Pericardium fibroblast (primary cell): ENCODE results near the gene HIPK1. TPM values are rescaled to one million over a fixed set of nuclear protein-coding genes. Genes with fewer than 3 reads are reported as not detected.

Source experiments
- total RNA-seq: library from RNA; depleted of rRNA; stranded (reverse); fragments of >200 nt; gene quantifications from 2 replicates; pipeline ENCODE4 v1.2.3, GENCODE V29; 2015

The HIPK1 gene
- total RNA-seq: 14.5 and 17.7 TPM in 2 replicates

GRCh38 chr1:113928941-113929749, at the start of gene HIPK1:
Gene HIPK1, plus strand, starts transcription at chr1:113929324.

DNA sequence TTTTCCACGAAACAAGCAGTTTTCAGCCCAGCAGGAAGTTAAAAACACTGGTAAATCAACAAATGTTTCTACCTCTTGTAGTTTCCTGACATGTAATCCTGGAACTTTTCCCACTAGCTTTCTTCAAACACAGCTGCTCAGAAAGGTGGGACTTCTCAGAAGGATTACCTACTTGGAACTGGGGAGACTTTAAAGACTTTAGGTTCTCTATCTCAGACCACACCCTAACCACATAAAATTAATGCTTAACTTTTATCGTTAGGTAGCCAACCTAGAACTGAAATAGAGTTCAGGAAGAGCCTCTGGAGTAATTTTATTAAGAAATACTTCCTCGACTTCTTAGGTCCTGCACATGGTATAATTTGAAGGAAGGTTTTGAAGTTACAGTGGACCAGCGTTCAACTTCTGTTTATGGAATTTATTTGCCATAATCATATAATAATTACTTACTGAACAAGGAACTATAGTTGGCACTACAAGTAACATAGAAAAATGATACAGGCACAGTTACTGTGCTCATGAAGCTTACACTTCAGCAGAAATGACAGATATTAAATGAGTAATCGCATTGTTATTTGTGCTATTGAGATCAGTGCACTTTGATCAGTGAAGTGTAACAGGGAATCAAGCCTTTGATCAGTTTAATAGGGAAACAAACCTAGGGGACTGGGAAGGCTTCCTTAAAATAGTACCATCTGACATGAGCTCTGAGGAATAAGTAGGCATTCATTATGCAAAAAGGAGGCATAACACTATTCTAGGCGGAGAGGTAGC, 41.5 kb upstream of the HIPK1 start, which contains the start of gene BCL2L15:
BCL2L15 (minus strand) TSS at position 180 of the 774 bp plus-strand sequence. CDS start 206 bp downstream, outside the sequence.

GRCh38 chr1:113904674-113905434, 24.3 kb upstream of the HIPK1 start, which contains the start of the genes AP4B1 and DCLRE1B:
Gene AP4B1, minus strand, starts transcription at chr1:113904799. Its CDS starts 82 bp downstream, at chr1:113904717.
Gene DCLRE1B, plus strand, starts transcription at chr1:113905326. Its CDS starts 261 bp downstream, at chr1:113905587.

GRCh38 chr1:113978863-113979702, 50.0 kb downstream of the HIPK1 start, which contains the start of gene OLFML3:
Gene OLFML3, plus strand, starts transcription at chr1:113979474. Its CDS starts 43 bp downstream, at chr1:113979517.

Other genes with a start within 250 kb of the HIPK1 start
- 13.1 and 25.4 TPM in 2 replicates for gene PHTF1, start 169.8 kb upstream of the HIPK1 start, total RNA-seq
- gene RSBN1, start 116.8 kb upstream of the HIPK1 start, total RNA-seq: 4.3 and 9.5 TPM in 2 replicates
- gene PTPN22, start 57.6 kb upstream of the HIPK1 start, total RNA-seq: 0.34 TPM in 1 of 2 replicates, not detected in the other
- gene BCL2L15, start 41.7 kb upstream of the HIPK1 start, total RNA-seq: under 0.01 TPM in 1 of 2 replicates, not detected in the other
- gene AP4B1, start 24.5 kb upstream of the HIPK1 start, total RNA-seq: 7.9 and 10.1 TPM in 2 replicates
- gene DCLRE1B, start 24.0 kb upstream of the HIPK1 start, total RNA-seq: 4.8 and 7.1 TPM in 2 replicates
- gene OLFML3, start 50.1 kb downstream of the HIPK1 start, total RNA-seq: 320 and 623 TPM in 2 replicates
- gene SYT6, start 224.5 kb downstream of the HIPK1 start, total RNA-seq: not detected in 2 replicates